NOMO-1 (cell line): ENCODE data around the gene CDKAL1.

Experiments used
- DNase-seq, 2 experiments: peaks; one replicate each; lab custom pipeline; 2025; ENCODE audit not compliant: unreplicated experiment in 2 of 2; lab: John Stamatoyannopoulos, UW

Gene CDKAL1

DNA sequence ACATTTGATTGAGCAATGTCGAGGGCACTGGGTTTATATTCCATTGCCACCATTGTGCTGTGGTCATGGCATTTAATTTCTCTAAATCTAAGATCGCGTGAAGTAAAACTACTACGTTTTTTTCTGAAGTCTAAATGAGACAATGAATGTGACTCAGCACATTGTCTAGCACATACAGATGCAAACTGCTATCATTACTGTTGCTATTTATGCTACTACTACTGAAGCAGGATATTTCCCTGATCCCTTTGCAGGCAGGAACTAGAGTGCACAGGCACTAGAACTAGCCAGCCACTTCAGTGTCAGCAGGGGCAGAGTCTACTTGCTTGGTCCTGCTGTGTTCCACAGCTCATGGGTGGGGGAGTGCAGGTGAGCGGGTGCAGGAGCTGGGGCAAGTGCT, 449.7 kb downstream of the CDKAL1 start:
- no peak for DNase-seq

DNA sequence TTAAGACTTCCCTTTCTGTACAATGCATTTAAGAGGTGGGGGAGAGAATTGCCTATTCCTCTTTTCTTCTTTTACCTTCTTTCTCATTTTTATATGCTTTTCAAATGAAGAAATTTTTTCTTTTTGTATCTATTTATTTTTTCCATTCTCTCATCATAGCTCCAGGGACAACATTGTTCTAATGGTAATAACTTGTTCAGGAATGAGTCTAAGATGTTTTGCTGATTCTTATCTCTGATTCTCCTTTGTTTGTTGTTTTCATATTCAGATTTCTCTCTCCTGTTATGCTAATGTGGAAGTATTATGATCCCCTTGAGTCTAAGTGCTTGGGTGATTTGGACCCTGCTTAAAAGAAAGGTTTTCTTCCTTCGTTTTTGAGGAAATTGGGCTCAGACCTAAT, 451.6 kb downstream of the CDKAL1 start:
- no peak for DNase-seq

GRCh38 chr6:20991910-20992309, 457.7 kb downstream of the CDKAL1 start:
- no peak for DNase-seq

DNA sequence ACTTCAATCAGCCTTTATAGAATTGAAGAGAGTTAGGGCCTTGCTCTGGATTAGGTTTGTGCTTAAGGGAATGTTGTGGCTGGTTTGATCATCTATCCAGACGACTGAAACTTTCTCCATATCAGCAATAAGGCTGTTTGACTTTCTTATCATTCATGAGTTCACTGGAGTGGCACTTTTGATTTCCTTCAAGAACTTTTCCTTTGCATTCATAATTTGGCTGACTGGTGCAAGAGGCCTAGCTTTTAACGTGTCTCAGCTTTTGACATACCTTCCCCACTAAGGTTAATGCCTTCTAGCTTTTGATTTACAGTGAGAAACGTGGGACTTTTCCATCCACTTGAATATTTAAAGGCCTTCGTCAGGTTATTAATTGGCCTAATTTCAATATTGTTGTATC, 461.8 kb downstream of the CDKAL1 start:
- no peak for DNase-seq

DNA sequence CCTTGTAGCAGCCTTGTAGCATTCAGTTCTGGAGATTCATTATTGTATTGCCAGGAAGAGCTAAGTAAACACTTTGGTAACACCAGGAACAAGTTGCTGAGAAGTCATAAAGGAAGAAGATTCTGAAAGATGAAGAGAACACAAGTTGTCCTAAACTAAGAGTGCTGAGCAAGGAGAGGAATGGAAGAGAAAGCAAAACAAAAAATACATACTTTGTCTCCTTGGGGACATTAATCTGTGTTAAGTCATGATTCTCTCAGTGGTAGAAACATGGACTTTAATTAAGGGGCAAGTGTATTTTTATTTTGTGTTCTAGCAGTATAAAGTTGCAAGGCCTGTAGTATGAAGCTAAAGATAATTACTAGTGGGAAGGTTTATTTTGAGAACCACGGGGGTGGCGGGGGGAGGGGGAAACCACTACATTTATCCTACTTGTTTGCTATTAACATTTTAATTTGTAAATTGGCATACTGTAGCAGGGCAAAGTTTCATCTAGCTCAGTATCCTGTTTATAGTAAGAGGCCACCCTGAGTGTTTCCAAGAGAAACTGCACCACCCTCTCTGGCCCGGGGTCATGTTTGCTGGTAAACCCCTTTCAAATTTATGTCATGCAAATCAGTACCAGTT, 463.0 kb downstream of the CDKAL1 start:
- no peak for DNase-seq

DNA sequence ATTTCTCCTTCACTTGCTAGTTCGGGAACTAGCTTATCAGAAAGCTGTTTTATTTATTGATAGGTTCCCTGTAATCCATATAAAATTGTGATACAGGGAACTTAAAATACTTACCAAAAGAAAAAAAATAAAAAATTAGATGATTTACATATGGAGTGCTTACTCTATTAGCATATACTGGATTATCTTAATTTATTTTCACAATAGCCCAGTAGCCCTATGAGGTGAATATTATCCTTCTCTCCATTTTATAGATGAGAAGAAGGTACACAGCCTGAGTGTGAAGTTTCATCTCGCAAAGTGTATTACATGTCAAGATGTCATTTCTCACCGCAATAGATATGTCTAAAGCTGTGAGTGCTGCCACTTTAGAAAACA, 463.5 kb downstream of the CDKAL1 start:
- DNase-seq, result no peak

DNA sequence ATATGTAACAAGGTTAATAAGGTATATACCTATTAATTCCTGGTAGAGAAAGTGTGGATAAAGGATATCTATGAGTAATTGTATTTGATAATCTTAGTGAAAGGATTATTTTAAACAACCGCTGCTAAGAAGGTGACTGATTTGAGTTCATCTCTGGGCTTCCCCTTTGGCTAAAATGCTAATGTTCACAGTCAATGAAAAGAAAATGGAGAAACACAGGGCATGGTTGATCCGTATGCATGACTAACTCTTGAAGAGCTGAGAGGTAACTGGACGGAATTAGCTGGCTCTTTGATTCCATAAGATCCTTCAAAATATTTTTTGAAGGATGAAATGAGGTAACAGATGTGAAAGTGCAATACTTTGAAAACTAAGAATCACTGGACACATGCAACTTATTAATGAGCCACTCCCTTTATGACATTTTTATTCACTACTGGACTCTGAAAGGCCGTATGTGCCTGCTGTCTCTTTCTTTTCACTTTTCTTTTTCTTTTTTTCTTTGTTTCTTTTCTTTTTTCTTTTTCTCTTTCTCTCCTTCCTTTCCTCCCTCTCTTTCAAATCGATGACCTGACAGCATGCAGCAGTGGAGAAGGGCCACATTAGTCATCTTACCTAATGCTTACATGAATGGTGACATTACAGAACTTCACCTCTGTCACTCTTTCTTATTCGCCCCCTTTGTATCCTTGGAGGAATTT, 464.6 kb downstream of the CDKAL1 start:
- DNase-seq, result no peak

DNA sequence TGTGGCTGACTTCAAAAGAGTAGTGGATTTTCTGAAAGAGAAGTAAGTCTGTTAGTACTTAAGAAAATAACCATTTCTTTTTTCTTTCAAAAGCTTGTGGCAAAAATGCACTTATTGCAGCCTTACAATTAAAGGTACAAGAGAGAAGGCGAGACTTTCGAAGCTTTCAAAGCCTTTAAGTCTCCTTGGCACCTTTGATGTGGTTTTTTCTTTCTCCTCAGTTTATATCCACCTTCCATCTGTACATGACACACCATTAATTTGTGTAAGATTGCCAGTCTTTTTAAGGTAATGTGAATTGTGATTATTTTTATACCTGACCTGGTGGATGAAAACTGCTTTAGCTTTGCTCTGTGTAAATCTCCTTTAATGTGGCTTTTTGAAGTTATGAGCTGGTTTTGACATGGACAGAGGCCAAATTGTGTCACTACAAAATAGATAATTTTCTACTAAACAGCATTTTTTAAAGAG, 466.1 kb downstream of the CDKAL1 start:
- no peak for DNase-seq

DNA sequence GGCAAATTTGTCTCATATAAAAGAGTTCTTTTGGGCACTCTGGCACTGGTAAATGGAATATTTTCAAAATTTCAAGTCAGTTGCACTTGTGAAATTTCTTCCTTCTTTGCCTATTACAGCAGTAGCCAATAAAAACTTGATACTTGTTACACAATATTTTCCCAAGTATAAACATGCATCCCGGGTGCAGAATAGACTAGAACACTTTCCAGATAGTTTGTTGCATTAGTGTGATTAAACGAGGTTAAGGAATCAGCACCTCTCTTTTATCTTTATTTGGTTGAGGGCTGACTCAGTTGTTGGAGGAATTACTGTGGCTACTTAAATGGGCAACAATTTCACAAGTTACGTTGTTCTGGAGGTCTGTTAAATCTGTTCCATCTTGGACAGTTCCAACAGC, 467.5 kb downstream of the CDKAL1 start:
- no peak for DNase-seq

DNA sequence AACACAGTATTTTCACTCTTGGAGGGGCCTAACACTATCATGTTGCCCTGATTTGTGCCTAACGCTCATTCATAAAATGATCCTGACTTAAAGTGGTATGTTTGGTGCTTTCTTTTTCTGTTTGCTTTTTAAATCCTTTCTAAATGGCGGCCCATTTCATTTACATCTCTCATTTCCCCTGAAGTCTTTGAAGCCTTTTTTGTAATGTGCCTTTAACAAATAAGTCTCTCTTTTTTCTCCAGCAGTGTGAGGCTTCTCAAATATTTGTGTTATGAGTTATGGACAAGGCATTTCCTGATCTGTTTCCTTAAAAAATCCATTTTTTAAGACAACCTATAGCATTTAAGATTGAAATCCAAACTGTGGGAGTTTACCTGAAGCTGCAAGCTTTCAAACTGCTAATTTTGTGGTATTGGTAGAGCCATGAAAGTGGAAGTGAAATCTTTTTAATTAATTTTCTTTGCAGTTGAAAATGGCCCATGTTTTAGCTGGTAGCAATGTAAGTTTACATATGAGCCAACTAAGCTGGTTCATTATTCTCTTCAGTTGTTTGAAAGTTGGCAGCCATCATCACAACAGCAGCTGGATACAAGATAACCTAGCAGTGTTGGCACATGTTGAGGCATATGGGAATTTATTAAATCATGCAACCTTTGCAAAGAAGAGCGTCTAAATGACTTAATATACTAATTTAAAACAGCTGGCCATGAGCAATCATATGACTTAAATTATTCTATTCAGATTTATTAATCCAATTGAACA, 469.7 kb downstream of the CDKAL1 start:
- no peak for DNase-seq

DNA sequence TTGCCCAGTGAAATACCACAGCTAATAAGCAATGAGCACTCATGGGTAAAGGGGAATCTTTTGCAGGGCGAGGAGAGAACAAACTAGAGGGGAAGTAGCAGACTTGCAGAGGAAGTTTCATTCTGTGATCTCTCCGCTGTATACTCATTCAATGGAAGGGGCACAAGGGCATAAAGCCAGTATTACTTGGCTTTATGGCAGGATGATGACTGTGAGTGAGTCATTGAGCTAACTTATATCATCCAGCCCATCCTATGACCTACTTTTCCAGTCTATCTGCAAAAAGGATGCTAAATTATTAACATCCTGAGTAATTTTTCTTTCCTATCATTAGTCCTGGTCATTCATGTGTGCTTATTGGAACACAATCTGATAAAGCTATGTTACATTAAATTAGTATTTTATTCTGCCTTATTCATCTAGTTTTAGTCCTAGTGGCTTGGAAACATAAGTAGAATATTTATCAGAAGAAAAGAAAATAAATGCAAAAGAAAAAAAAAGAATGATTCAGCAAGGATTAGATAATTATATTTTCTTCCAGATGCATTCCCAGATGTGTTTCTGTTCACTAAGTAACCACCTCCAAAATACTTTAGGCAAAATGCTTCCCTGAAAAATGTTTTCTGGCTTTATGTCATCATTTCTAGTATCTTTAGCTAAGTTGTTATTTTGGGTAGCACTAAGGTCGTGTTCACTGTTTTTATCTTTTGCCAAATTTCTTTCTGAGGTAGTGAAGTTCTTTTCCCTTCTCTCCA, 471.7 kb downstream of the CDKAL1 start:
- no peak for DNase-seq

DNA sequence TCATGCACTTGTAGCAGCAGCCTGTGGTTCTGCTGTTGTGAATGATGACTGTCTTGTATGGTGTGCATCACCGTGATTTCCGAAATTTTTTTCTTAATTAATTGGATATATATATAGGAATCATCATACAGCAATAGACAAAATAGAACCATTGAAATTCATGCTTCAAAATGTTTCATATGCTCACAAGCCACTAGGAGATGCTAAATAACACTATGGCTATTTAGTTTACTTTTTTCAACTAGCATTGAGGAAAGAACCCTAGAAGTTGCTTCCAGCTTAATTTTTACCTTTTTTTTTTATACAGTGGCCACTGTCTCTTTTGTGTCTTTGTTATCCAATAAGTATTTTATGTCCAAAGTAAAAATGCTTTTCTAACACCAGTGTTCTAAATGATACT, 485.4 kb downstream of the CDKAL1 start:
- no peak for DNase-seq

GRCh38 chr6:21022343-21023107, 488.3 kb downstream of the CDKAL1 start:
- DNase-seq, result no peak

DNA sequence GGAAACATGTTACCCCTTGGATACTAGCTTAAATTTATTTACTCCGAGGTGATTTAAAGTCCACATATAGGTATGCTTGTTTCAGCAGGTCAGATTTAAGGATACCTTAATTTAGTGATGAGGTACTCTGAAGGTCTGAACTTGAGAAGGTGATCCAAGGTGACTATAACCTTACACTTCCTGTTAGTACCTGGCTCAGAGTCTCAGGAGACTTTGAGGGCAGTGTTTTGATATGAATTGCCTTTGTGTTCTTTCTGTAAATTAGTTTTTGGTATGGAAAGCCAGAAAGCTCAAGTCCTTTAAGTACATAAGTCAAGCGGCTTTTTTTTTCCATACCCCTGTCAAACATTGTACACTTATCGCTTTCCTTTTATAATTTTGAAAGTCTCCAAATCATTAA, 489.0 kb downstream of the CDKAL1 start:
- DNase-seq, result no peak

- DNase-seq, result no peak
Measured at GRCh38 chr6:21024616-21025015, 490.4 kb downstream of the CDKAL1 start.

DNA sequence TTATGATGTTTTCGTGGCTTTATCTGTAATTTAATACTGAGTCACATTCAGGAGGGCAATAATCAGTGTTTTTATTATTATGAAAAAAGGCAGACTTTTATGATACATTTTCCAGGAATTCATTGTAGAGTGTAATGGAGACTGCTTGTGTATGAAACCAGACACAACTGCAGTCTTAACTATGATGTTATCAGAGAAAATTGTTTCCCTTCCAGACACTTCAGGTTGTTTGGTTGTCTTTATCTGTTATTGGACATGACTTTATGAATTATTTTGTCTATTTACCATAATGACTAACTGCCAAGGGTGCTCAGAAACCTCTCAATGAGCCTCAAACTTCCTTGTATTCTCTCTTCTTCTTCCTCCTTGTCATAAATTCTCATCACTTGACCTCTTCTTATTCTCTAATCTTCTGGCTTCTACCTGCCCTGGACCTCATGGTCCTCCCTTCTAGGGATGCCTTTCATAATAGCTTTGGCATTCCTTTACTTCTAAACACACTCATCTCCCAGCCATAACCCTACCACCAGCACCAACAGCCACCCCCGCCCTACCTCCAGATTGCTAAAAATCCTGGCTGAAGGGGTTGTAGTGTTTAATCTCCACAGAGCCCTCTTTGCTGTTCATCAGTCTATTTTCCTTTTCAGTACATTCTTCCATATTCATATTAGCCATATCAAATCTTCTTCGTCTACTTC, 492.5 kb downstream of the CDKAL1 start:
- no peak for DNase-seq

- no peak for DNase-seq
Measured at GRCh38 chr6:21027507-21027906, 493.2 kb downstream of the CDKAL1 start.

DNA sequence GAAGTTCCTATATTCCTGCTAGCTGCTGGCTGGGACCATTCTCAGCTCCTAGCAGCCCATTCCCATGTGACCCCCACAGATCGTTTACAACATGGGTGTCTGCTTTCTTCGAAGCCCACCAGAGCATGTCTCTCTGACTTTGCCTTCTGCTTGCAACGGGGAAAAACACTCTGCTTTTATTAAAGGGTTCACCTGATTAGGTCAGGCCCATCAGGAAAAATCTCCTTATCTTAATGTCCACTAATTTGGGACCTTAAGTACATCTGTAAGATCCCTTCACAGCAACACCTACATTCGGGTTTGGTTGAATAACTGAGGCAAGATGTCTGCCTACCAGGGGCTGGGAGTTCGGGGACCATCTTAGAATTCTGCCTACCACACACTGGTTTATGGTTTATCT, 496.9 kb downstream of the CDKAL1 start:
- DNase-seq, result no peak

DNA sequence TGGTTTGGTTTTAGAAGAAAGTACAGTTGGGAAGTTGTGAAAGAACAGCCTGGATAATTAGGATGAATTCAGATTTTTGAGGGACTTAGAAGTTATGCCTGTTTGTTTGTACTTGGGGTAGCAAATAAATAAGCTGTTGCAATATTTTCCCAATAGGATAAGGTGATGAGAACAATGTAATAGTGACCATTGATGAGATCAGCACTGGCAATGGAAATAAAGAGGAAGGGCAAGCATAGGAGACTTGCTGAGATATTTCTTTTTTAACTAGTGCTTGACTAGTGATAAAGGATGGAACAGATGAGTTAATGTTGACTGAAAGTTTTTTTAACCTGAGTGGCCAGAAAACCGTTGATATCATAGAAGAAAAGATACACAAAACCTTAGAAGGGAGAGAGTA, 498.8 kb downstream of the CDKAL1 start:
- DNase-seq, result no peak

DNA sequence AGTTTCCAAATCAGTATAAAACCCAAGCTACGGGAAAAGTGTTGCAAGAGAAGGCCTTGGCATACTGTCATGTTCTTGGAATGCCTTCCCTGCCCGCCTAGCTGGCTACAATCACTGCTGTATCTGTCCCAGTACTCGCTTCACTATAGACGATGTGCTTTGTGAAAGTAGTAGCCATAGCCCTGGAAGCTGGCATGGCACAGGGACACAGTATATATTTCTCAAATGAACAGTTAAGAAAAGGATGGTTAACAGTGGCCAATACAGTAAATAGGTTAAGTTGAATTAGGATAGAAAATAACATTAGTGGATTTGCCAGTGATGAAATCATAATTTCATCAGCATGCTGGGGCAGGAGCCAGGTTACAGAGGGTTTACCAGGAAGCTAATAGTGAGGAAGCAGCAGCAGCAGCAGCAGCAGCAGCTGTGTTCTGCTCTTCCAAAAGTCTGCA, 499.3 kb downstream of the CDKAL1 start:
- DNase-seq, result no peak
